Right kidney (tissue), 1 donor: Measurements from ENCODE around the gene OSBPL10.

ENCODE experiments used
- DNase-seq: peaks from one replicate; pipeline ENCODE4 v3.0.0-alpha.2; 2016

The OSBPL10 gene

GRCh38 chr3:31664031-31664430 is 317.0 kb downstream of the OSBPL10 start:
- DNase-seq = no peak

- no peak for DNase-seq
Measured at GRCh38 chr3:31661993-31662670, 318.9 kb downstream of the OSBPL10 start.

- DNase-seq = no peak
Measured at GRCh38 chr3:31661286-31661685, 319.8 kb downstream of the OSBPL10 start.

DNA sequence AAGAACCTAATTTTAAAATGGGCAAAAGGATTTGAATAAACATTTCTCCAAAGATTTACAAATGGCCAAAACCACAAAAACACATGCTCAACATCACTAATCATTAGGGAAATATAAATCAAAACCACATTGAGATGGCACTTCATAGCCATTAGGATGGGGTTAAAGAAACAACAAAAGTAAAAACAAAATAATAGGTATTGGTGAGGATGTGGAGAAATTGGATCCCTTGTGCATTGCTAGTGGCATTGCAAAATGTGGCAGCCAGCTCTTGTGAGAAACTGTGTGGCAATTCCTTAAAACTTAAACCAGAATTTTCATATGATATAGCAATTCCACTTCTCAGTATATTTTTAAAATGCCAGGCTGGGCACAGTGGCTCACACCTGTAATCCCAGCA is 321.8 kb downstream of the OSBPL10 start:
- DNase-seq = no peak

DNA sequence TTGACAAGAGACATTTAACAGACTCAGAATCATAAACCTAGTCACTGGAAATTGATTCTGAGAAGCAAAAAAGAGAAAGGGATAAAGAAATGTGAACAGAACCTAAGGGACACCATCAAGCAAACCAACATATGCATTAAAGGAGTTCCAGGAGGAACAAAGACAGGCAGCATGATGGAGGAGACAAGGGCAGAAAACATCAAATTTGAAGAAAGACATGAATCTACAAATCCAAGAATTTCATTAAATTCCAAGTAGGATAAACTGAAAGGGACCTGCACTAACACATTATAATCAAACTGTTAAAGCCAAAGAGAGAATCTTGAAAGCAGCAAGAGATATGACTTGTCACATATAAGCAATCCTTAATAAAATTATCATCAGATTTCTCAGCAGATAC is 326.1 kb downstream of the OSBPL10 start:
- DNase-seq = no peak

DNA sequence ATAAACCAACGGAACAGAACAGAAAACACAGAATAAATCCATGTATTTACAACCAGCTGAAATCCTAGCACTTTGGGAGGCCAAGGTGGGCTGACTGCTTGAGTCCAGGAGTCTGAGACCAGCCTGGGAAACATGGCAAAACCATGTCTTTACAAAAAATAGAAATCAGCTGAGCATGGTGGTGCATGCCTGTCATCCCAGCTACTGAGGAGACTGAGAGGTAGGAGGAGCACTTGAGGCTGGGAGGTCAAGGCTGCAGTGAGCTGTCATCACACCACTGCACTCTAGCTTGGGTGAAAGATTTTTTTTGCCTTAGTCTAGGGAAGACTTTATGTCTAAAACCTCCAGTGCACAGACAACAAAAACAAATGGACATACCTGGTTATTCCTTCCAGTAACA is 327.6 kb downstream of the OSBPL10 start:
- no peak for DNase-seq

DNA sequence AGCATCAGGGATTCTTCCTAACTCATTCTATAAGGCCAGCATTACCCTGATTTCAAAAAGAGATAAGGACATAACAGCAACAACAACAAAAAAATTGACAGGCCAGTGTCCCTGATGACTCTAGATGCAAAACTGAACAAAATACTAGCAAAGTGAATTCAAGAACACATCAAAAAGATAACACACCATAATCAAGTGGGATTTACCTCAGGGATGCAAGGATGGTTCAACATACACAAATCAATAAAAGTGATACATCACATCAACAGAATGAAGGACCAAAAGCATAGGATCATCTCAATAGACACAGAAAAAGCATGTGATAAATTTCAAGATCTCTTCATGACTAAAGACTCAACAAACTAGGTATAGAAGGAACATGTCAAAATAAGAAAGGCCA is 328.8 kb downstream of the OSBPL10 start:
- DNase-seq = no peak

DNA sequence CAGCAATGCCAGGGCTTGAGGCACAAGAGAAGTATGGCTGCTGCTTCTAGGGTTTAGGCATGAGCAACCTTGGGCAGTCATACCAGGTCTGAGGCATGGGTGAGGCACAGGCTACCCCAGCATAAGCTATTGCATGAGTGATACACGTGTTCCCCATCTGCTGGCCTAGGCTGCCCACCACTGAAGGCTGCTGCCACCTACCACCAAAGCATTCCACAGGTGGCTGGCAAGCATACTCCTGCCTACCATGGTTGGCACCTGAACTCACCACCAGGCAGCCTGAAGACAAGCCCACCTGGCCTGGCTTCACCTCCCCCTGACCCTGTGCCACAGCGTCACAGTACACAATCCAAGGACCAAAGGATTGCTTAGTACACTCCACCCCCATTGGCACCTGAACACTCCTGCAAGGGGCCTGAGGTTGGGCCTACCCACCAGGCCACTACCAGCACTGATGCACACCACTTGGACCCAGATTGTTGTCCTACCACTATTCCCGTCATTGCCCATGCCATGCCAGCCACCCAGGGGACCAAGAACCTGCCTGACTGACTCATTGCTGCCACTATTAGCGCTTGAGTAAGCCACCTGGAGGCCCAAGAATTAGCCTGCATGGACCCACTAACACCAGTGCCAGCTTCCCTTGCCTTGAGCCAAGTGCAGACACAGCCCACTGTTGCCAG is 332.6 kb downstream of the OSBPL10 start:
- DNase-seq = no peak

DNA sequence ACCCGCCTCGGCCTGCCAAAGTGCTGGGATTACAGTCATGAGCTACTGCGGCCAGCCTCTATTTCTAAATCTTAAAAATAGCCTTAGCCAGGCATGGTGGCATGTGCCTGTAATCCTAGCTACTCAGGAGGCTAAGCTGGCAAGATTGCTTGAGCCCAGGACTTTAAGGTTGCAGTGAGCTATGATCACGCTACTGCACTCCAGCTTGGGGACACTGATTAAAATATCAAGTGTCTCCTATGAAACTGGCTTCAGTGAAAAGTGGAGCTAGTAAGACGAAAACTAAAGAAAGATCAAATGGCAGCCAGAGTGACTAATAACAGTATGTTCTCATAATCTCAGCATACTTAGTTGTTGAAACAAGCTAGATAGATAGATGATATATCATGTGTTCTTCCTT is 335.8 kb downstream of the OSBPL10 start:
- no peak for DNase-seq

DNA sequence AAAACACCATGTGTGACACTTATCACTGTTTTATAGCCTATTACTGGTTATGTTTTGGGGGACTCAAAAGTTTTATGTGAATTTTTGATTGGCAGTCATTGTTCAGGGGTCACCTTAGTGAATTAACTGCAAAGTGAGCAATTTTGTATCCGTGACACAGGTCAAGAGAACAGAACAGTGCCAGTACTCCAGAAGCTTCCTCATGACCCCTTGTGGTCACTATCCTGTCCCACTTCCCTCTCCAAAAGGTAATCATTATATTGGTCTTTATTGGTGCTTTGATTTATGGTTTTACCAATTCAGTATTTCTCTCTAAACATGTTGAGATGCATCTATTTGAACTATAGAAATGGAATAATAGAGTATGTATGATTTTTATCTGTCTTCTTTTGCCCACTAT is 341.2 kb downstream of the OSBPL10 start:
- no peak for DNase-seq

- no peak for DNase-seq
Measured at GRCh38 chr3:31636694-31637442, 344.2 kb downstream of the OSBPL10 start.

GRCh38 chr3:31636049-31636448 is 345.0 kb downstream of the OSBPL10 start:
- no peak for DNase-seq

- no peak for DNase-seq
Measured at GRCh38 chr3:31635545-31635944, 345.5 kb downstream of the OSBPL10 start.

- DNase-seq = no peak
Measured at GRCh38 chr3:31634476-31634875, 346.6 kb downstream of the OSBPL10 start.

- no peak for DNase-seq
Measured at GRCh38 chr3:31629054-31629453, 352.0 kb downstream of the OSBPL10 start.

- no peak for DNase-seq
Measured at GRCh38 chr3:31625358-31625757, 355.7 kb downstream of the OSBPL10 start.

- DNase-seq = no peak
Measured at GRCh38 chr3:31624083-31624709, 356.9 kb downstream of the OSBPL10 start.

GRCh38 chr3:31622636-31623288 is 358.3 kb downstream of the OSBPL10 start:
- DNase-seq = no peak

DNA sequence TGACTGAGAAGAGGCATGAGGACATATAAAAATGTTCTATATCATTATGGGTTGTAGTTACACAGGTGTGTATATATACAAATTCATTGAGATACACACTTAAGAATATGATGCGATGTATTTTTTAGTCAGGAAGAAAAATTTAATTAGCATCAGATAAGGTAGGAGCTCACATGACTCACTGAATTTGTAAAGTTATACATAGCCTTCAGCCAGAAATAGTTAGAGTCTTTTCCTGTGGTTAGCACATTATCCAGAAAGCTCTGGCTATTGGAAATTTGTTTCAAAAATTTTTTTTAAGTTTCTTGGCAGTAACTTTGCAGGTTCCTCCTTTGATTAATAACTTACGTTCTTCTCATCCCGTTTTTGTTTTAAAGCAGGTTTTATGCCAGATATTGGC is 359.7 kb downstream of the OSBPL10 start:
- no peak for DNase-seq

GRCh38 chr3:31620656-31621055 is 360.4 kb downstream of the OSBPL10 start:
- no peak for DNase-seq

- DNase-seq = no peak
Measured at GRCh38 chr3:31616711-31617110, 364.4 kb downstream of the OSBPL10 start.

DNA sequence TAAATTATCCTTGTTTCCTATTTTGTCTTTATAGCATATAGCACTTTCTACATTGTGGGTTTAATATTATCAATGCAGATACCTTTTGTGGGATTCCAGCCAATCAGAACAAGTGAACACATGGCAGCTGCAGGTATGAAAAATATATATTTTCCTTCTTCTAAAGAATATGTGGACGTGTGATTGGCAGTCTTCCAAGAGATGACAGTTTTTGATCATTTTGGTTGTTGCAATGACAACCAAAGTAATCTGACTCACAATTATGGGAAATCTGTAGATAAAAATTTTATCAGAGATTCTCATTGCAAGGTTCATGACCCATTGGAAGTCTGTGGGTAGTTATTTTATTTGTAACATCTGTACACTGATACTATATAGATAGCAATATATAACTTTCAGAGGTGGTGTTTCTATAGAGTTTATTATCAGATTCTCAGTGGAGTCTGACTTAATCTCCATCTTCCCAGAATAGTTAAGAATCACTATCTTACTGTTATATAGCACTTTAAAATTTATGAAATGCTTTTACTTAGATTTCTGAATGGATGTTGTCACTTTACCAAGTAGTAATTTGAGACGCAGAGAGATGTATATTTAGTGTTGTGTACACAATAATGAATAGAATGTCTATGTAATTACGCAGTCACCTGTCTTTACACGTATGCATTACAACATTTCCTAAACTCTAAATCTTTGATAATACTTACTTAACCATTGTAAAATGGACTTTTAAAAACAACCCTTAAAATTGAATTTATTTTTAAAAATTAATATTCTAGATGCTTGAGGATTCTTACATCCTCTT is 365.8 kb downstream of the OSBPL10 start:
- DNase-seq = no peak
